Neural cell (in vitro differentiated cells): ENCODE results near the gene CELSR3. TPM values are rescaled to one million over a fixed set of nuclear protein-coding genes. Genes with fewer than 3 reads are reported as not detected.

Experiments
- H2AFZ ChIP-seq: fragments of 200-600, 300-800 bp; sonication (generic), shearing (Covaris generic); 2 replicates; pipeline ENCODE4 v1.6.0; 2014; ENCODE audit warnings: low read depth, mild to moderate bottlenecking, antibody characterized with exemption, low read length, moderate library complexity
- H3F3A ChIP-seq: fragments of 200-600 bp; shearing (Covaris generic); 2 replicates; pipeline ENCODE4 v1.6.1; 2016; ENCODE audit warnings: mild to moderate bottlenecking, moderate library complexity, mixed read lengths, antibody characterized with exemption, low read length; ENCODE audit not compliant: insufficient read depth, poor library complexity, severe bottlenecking
- H3K27ac ChIP-seq: fragments of 200-600, 300-800 bp; sonication (generic), shearing (Covaris generic); 2 replicates; pipeline ENCODE4 v1.5.1; 2014; ENCODE audit warnings: mild to moderate bottlenecking, low read length, moderate library complexity
- H3K27me3 ChIP-seq: fragments of 300-800, 200-600 bp; sonication (generic), shearing (Covaris generic); 2 replicates; pipeline ENCODE4 v1.6.0; 2014; ENCODE audit warnings: mild to moderate bottlenecking, low read depth, low read length, moderate library complexity; ENCODE audit not compliant: insufficient read depth
- H3K36me3 ChIP-seq: fragments of 300-800, 200-600 bp; sonication (generic), shearing (Covaris generic); 2 replicates; pipeline ENCODE4 v1.5.1; 2014; ENCODE audit warnings: mild to moderate bottlenecking, antibody characterized with exemption, low read length, moderate library complexity; ENCODE audit not compliant: insufficient read depth
- H3K4me2 ChIP-seq: fragments of 300-800, 200-600 bp; sonication (generic), shearing (Covaris generic); 2 replicates; pipeline ENCODE4 v1.6.0; 2014; ENCODE audit warnings: mild to moderate bottlenecking, low read length
- H3K4me3 ChIP-seq: fragments of 300-800, 200-600 bp; sonication (generic), shearing (Covaris generic); 2 replicates; pipeline ENCODE4 v1.5.1; 2014; ENCODE audit warnings: mild to moderate bottlenecking, low read length, moderate library complexity
- H3K79me2 ChIP-seq: fragments of 200-600 bp; shearing (Covaris generic); replicated peaks from 2 replicates; pipeline ENCODE4 v1.6.0; 2014; ENCODE audit warnings: mild to moderate bottlenecking, low read length, moderate library complexity; ENCODE audit not compliant: insufficient read depth
- H3K9ac ChIP-seq: fragments of 300-800, 200-600 bp; sonication (generic), shearing (Covaris generic); 2 replicates; pipeline ENCODE4 v1.6.1; 2016; ENCODE audit warnings: mild to moderate bottlenecking, low read length, mixed read lengths
- H3K9me2 ChIP-seq: fragments of 200-600 bp; shearing (Covaris generic); 2 replicates; pipeline ENCODE4 v1.6.1; 2016; ENCODE audit warnings: mild to moderate bottlenecking, low read length, mixed read lengths; ENCODE audit not compliant: insufficient read depth
- H3K9me3 ChIP-seq: fragments of 200-600, 300-800 bp; sonication (generic), shearing (Covaris generic); 2 replicates; pipeline ENCODE4 v1.6.1; 2016; ENCODE audit warnings: mild to moderate bottlenecking, mixed run types, low read length, moderate library complexity, mixed read lengths
- H4K20me1 ChIP-seq: fragments of 200-600 bp; shearing (Covaris generic); 2 replicates; pipeline ENCODE4 v1.6.1; 2016; ENCODE audit warnings: mild to moderate bottlenecking, mixed run types; ENCODE audit not compliant: insufficient read depth
- CTCF ChIP-seq: fragments of 450-650 bp; IDR thresholded peaks from 2 replicates; pipeline ENCODE4 v1.5.1; 2014; ENCODE audit warnings: antibody characterized with exemption, mild to moderate bottlenecking, moderate library complexity; ENCODE audit not compliant: poor library complexity, severe bottlenecking
- EP300 ChIP-seq: fragments of 450-650 bp; conservative IDR thresholded peaks from 2 replicates; pipeline ENCODE4 v1.6.1; 2014; ENCODE audit warnings: antibody characterized with exemption, mild to moderate bottlenecking, moderate library complexity; ENCODE audit not compliant: poor library complexity, severe bottlenecking
- EZH2 ChIP-seq: fragments of 200-600, 300-800 bp; shearing (Covaris generic), sonication (generic); IDR thresholded peaks from 2 replicates; pipeline ENCODE4 v1.6.1; 2014; ENCODE audit warnings: antibody characterized with exemption, low read length, borderline replicate concordance, mild to moderate bottlenecking; ENCODE audit not compliant: insufficient read depth, poor library complexity, severe bottlenecking
- MXI1 ChIP-seq: fragments of 450-650 bp; conservative IDR thresholded peaks from 2 replicates; pipeline ENCODE4 v1.6.1; 2014; ENCODE audit warnings: antibody characterized with exemption, mild to moderate bottlenecking; ENCODE audit not compliant: poor library complexity, severe bottlenecking
- POLR2AphosphoS5 ChIP-seq: IDR thresholded peaks from 2 replicates; pipeline ENCODE4 v1.6.1; 2012
- RAD21 ChIP-seq: fragments of 450-650 bp; conservative IDR thresholded peaks from 2 replicates; pipeline ENCODE4 v1.6.1; 2014; ENCODE audit warnings: antibody characterized with exemption, mild to moderate bottlenecking, moderate library complexity
- REST ChIP-seq: IDR thresholded peaks from 2 replicates; pipeline ENCODE4 v1.6.1; 2012; ENCODE audit warnings: borderline replicate concordance
- SMC3 ChIP-seq: fragments of 450-650 bp; conservative IDR thresholded peaks from 2 replicates; pipeline ENCODE4 v1.6.1; 2014; ENCODE audit warnings: antibody characterized with exemption, mild to moderate bottlenecking, moderate library complexity; ENCODE audit not compliant: poor library complexity
- TAF1 ChIP-seq: IDR thresholded peaks from 2 replicates; pipeline ENCODE4 v1.6.1; 2012; ENCODE audit warnings: low read depth
- polyA plus RNA-seq: library from polyadenylated mRNA; depleted of rRNA; stranded (reverse); fragments of >200 nt; gene quantifications from 2 replicates; pipeline ENCODE4 v1.2.3, GENCODE V29; 2014

Gene CELSR3
- polyA plus RNA-seq, 1 donor from 2014 or later, result 54.9 TPM

GRCh38 chr3:48624767-48625166, 37.9 kb downstream of the CELSR3 start:
- H2AFZ ChIP-seq, result no peak overlapping the region
- no peak overlapping the region for H3K27ac ChIP-seq
- no peaks in the 10 kb centered on the region for H3K9me2 ChIP-seq
- no peak overlapping the region for H3K4me3 ChIP-seq
- no peaks in the 10 kb centered on the region for H3K27me3 ChIP-seq
- H3F3A ChIP-seq, result no peaks in the 10 kb centered on the region
- H4K20me1 ChIP-seq, result no peaks in the 10 kb centered on the region
- H3K4me2 ChIP-seq, result no peak overlapping the region
- TF ChIP-seq POLR2AphosphoS5, result no peak
- TF ChIP-seq SMC3, result no peak
- TF ChIP-seq TAF1, result no peak
- TF ChIP-seq REST, result no peak
- TF ChIP-seq CTCF, result no peak
- no peaks in the 10 kb centered on the region for H3K36me3 ChIP-seq
- H3K9me3 ChIP-seq, result no peaks in the 10 kb centered on the region
- no peak overlapping the region for H3K9ac ChIP-seq
- H3K79me2 ChIP-seq, result no peaks in the 10 kb centered on the region

- no peak overlapping the region for H3K4me2 ChIP-seq
- H3K36me3 ChIP-seq, result no peaks in the 10 kb centered on the region
- H3K4me3 ChIP-seq, result no peak overlapping the region
- H3K27ac ChIP-seq, result no peak overlapping the region
- no peaks in the 10 kb centered on the region for H3K9me3 ChIP-seq
- no peaks in the 10 kb centered on the region for H3K27me3 ChIP-seq
- no peaks in the 10 kb centered on the region for H3K79me2 ChIP-seq
- no peak overlapping the region for H2AFZ ChIP-seq
- H3K9ac ChIP-seq, result no peak overlapping the region
- H3F3A ChIP-seq, result no peaks in the 10 kb centered on the region
- TF ChIP-seq MXI1 (no peak), REST (no peak), TAF1 (no peak), RAD21 (no peak), CTCF (no peak), EZH2 (no peak), POLR2AphosphoS5 (no peak), EP300 (no peak), SMC3 (no peak)
- H3K9me2 ChIP-seq, result no peaks in the 10 kb centered on the region
- H4K20me1 ChIP-seq, result no peaks in the 10 kb centered on the region
These were observed 38.7 kb downstream of the CELSR3 start for GRCh38 chr3:48623851-48624547.
